Memory B cell (primary cell): ENCODE data around the gene FDX1.
A peak's percentile ranks its signal among the peaks of the same experiment; 100 is the strongest.
"Not testable (repeated sequence)": the region's sequence is repeated elsewhere in the genome, so short reads cannot be mapped to it uniquely, and the experiment has no call there.

Source experiments
- ATAC-seq: fragments of 150-1000 bp; cut with Tn5 transposase; 2 replicates; pipeline ENCODE4 v1.10.0; 2021; ENCODE audit warnings: low read depth, mild to moderate bottlenecking, moderate library complexity
- DNase-seq, 2 donors: peaks; one replicate each; pipeline ENCODE4 v3.0.0; 2022; ENCODE audit warnings: low spot score in 2 of 2
- H3K27ac Mint-ChIP-seq: one replicate; pipeline ENCODE4 v1.8.0; 2022; ENCODE audit warnings: mild to moderate bottlenecking, moderate library complexity, mixed read lengths
- H3K27me3 Mint-ChIP-seq: one replicate; pipeline ENCODE4 v1.8.0; 2022; ENCODE audit warnings: mixed read lengths
- H3K36me3 Mint-ChIP-seq: one replicate; pipeline ENCODE4 v1.8.0; 2022; ENCODE audit warnings: mild to moderate bottlenecking, mixed read lengths
- H3K4me1 Mint-ChIP-seq: one replicate; pipeline ENCODE4 v1.8.0; 2022; ENCODE audit warnings: mixed read lengths
- H3K4me3 Mint-ChIP-seq: one replicate; pipeline ENCODE4 v1.8.0; 2022; ENCODE audit warnings: mild to moderate bottlenecking, moderate library complexity, mixed read lengths
- H3K9me3 Mint-ChIP-seq: one replicate; pipeline ENCODE4 v1.8.0; 2022; ENCODE audit warnings: mixed read lengths

Gene FDX1

GRCh38 chr11:110429731-110430266, at the start of gene FDX1:
FDX1 (plus strand) TSS chr11:110429948; CDS start chr11:110430121, 173 bp downstream.
- DNase-seq (peak; percentile 77 to 83), ATAC-seq (peak; percentile 85)
- H3K27ac Mint-ChIP-seq, result peak within 1 kb of the TSS; percentile 96
- H3K9me3 Mint-ChIP-seq, result no peaks in the 10 kb centered on the region
- peaks cover 28% of the 10 kb centered on the region for H3K4me1 Mint-ChIP-seq
- no peaks in the 10 kb centered on the region for H3K27me3 Mint-ChIP-seq
- no peaks in the 10 kb centered on the region for H3K36me3 Mint-ChIP-seq
- H3K4me3 Mint-ChIP-seq, result peak within 1 kb of the TSS; percentile 98

GRCh38 chr11:110380836-110381622, 48.7 kb upstream of the FDX1 start:
- H3K27ac Mint-ChIP-seq, result no peak overlapping the region
- H3K36me3 Mint-ChIP-seq, result peaks cover 1% of the 10 kb centered on the region
- DNase-seq (no peak), ATAC-seq (no peak)
- no peaks in the 10 kb centered on the region for H3K27me3 Mint-ChIP-seq
- H3K9me3 Mint-ChIP-seq, result no peaks in the 10 kb centered on the region
- H3K4me3 Mint-ChIP-seq, result no peak overlapping the region
- peaks cover 4% of the 10 kb centered on the region for H3K4me1 Mint-ChIP-seq

GRCh38 chr11:110388231-110388630, 41.5 kb upstream of the FDX1 start:
- not testable (repeated sequence) for ATAC-seq, H3K9me3 Mint-ChIP-seq, H3K4me1 Mint-ChIP-seq, H3K4me3 Mint-ChIP-seq, DNase-seq, H3K27me3 Mint-ChIP-seq, H3K36me3 Mint-ChIP-seq, H3K27ac Mint-ChIP-seq

- H3K36me3 Mint-ChIP-seq, result peaks cover 3% of the 10 kb centered on the region
- H3K27ac Mint-ChIP-seq, result no peak overlapping the region
- H3K9me3 Mint-ChIP-seq, result no peaks in the 10 kb centered on the region
- ATAC-seq (no peak), DNase-seq (no peak)
- H3K27me3 Mint-ChIP-seq, result peaks cover 2% of the 10 kb centered on the region
- no peak overlapping the region for H3K4me3 Mint-ChIP-seq
- no peaks in the 10 kb centered on the region for H3K4me1 Mint-ChIP-seq
These were observed 39.8 kb upstream of the FDX1 start for GRCh38 chr11:110389965-110390364.

- no peak for ATAC-seq
- H3K36me3 Mint-ChIP-seq, result peaks cover 2% of the 10 kb centered on the region
- H3K4me1 Mint-ChIP-seq, result no peaks in the 10 kb centered on the region
- no peak overlapping the region for H3K4me3 Mint-ChIP-seq
- peaks cover 3% of the 10 kb centered on the region for H3K27me3 Mint-ChIP-seq
- H3K9me3 Mint-ChIP-seq, result no peaks in the 10 kb centered on the region
- H3K27ac Mint-ChIP-seq, result no peak overlapping the region
- DNase-seq, result no peak
These were observed 37.7 kb upstream of the FDX1 start for GRCh38 chr11:110392056-110392455.

- not testable (repeated sequence) for H3K9me3 Mint-ChIP-seq, DNase-seq, H3K36me3 Mint-ChIP-seq, H3K27me3 Mint-ChIP-seq, H3K4me3 Mint-ChIP-seq, H3K27ac Mint-ChIP-seq, ATAC-seq, H3K4me1 Mint-ChIP-seq
These were observed 32.0 kb upstream of the FDX1 start for GRCh38 chr11:110397668-110398286.

GRCh38 chr11:110403585-110403984, 26.2 kb upstream of the FDX1 start:
- not testable (repeated sequence) for ATAC-seq, H3K36me3 Mint-ChIP-seq, H3K27ac Mint-ChIP-seq, H3K4me3 Mint-ChIP-seq, DNase-seq, H3K9me3 Mint-ChIP-seq, H3K27me3 Mint-ChIP-seq, H3K4me1 Mint-ChIP-seq

- H3K36me3 Mint-ChIP-seq, H3K4me3 Mint-ChIP-seq, H3K27ac Mint-ChIP-seq, ATAC-seq, H3K27me3 Mint-ChIP-seq, DNase-seq, H3K4me1 Mint-ChIP-seq, H3K9me3 Mint-ChIP-seq: not testable (repeated sequence)
These were observed 24.1 kb upstream of the FDX1 start for GRCh38 chr11:110405636-110406035.

- Mint-ChIP-seq H3K4me3 (no peak overlapping the region), H3K36me3 (no peaks in the 10 kb centered on the region), H3K27ac (no peak overlapping the region), H3K27me3 (no peaks in the 10 kb centered on the region), H3K4me1 (no peaks in the 10 kb centered on the region), H3K9me3 (peaks cover 3% of the 10 kb centered on the region)
- ATAC-seq (no peak), DNase-seq (no peak)
These were observed 22.4 kb upstream of the FDX1 start for GRCh38 chr11:110407315-110407714.

- no peaks in the 10 kb centered on the region for H3K27me3 Mint-ChIP-seq
- no peak for DNase-seq
These were observed 20.6 kb upstream of the FDX1 start for GRCh38 chr11:110409174-110409573.

GRCh38 chr11:110410651-110411050, 19.1 kb upstream of the FDX1 start:
- no peaks in the 10 kb centered on the region for H3K27me3 Mint-ChIP-seq
- DNase-seq (no peak), ATAC-seq (no peak)
- H3K36me3 Mint-ChIP-seq, result no peaks in the 10 kb centered on the region
- peaks cover 3% of the 10 kb centered on the region for H3K9me3 Mint-ChIP-seq
- no peak overlapping the region for H3K27ac Mint-ChIP-seq
- H3K4me1 Mint-ChIP-seq, result no peaks in the 10 kb centered on the region
- H3K4me3 Mint-ChIP-seq, result no peak overlapping the region

More at GRCh38 chr11:110409174-110409573, 20.6 kb upstream of the FDX1 start:
- Mint-ChIP-seq H3K36me3 (no peaks in the 10 kb centered on the region), H3K27ac (no peak overlapping the region), H3K9me3 (peaks cover 3% of the 10 kb centered on the region), H3K4me1 (no peaks in the 10 kb centered on the region), H3K4me3 (no peak overlapping the region)
- no peak for ATAC-seq

- H3K27ac Mint-ChIP-seq, result no peak overlapping the region
- H3K27me3 Mint-ChIP-seq, result peaks cover 3% of the 10 kb centered on the region
- no peak overlapping the region for H3K4me3 Mint-ChIP-seq
- H3K36me3 Mint-ChIP-seq, result no peaks in the 10 kb centered on the region
- H3K4me1 Mint-ChIP-seq, result no peaks in the 10 kb centered on the region
- ATAC-seq (no peak), DNase-seq (no peak)
- no peaks in the 10 kb centered on the region for H3K9me3 Mint-ChIP-seq
These were observed 14.7 kb upstream of the FDX1 start for GRCh38 chr11:110415081-110415480.

GRCh38 chr11:110421658-110422057, 8.1 kb upstream of the FDX1 start:
- H3K36me3 Mint-ChIP-seq, H3K4me3 Mint-ChIP-seq, H3K9me3 Mint-ChIP-seq, DNase-seq, H3K27ac Mint-ChIP-seq, H3K27me3 Mint-ChIP-seq, H3K4me1 Mint-ChIP-seq, ATAC-seq: not testable (repeated sequence)

- DNase-seq (no peak), ATAC-seq (no peak)
- Mint-ChIP-seq H3K9me3 (peaks cover 6% of the 10 kb centered on the region), H3K4me3 (no peak overlapping the region), H3K36me3 (peaks cover 4% of the 10 kb centered on the region), H3K27ac (no peak overlapping the region), H3K27me3 (peaks cover 3% of the 10 kb centered on the region), H3K4me1 (no peaks in the 10 kb centered on the region)
These were observed 7.3 kb upstream of the FDX1 start for GRCh38 chr11:110422306-110422905.
